Left hindlimb (tissue), 1 donor: ENCODE results near the gene KCNK4.

Experiments
- DNase-seq: peaks from one replicate; pipeline ENCODE4 v3.0.0-alpha.2; 2018

The KCNK4 gene

GRCh38 chr11:64331569-64332371 is 40.7 kb downstream of the KCNK4 start:
- no peak for DNase-seq

- no peak for DNase-seq
Measured at GRCh38 chr11:64333556-64333955, 42.5 kb downstream of the KCNK4 start.

- DNase-seq: no peak
Measured at GRCh38 chr11:64334764-64335735, 43.9 kb downstream of the KCNK4 start.

- no peak for DNase-seq
Measured at GRCh38 chr11:64337538-64338249, 46.6 kb downstream of the KCNK4 start.

GRCh38 chr11:64338716-64339115 is 47.6 kb downstream of the KCNK4 start:
- DNase-seq: no peak

- no peak for DNase-seq
Measured at GRCh38 chr11:64339286-64339685, 48.2 kb downstream of the KCNK4 start.

GRCh38 chr11:64339754-64340408 is 48.8 kb downstream of the KCNK4 start, which contains the start of gene CCDC88B:
CCDC88B (plus strand) TSS chr11:64340204; CDS start chr11:64340267, 63 bp downstream.
- no peak for DNase-seq

GRCh38 chr11:64340671-64341335 is 49.7 kb downstream of the KCNK4 start:
- no peak for DNase-seq

- no peak for DNase-seq
Measured at GRCh38 chr11:64341429-64341828, 50.3 kb downstream of the KCNK4 start.

GRCh38 chr11:64341851-64342791 is 51.0 kb downstream of the KCNK4 start:
- DNase-seq: peak; percentile 87

- DNase-seq: no peak
Measured at GRCh38 chr11:64342869-64343745, 52.0 kb downstream of the KCNK4 start.

- no peak for DNase-seq
Measured at GRCh38 chr11:64343767-64344559, 52.9 kb downstream of the KCNK4 start.

GRCh38 chr11:64344787-64345186 is 53.7 kb downstream of the KCNK4 start:
- peak; percentile 61 for DNase-seq

- no peak for DNase-seq
Measured at GRCh38 chr11:64347193-64347867, 56.2 kb downstream of the KCNK4 start.

GRCh38 chr11:64348383-64349024 is 57.4 kb downstream of the KCNK4 start:
- no peak for DNase-seq

GRCh38 chr11:64349025-64349387 is 57.9 kb downstream of the KCNK4 start:
- no peak for DNase-seq

- no peak for DNase-seq
Measured at GRCh38 chr11:64349404-64349803, 58.3 kb downstream of the KCNK4 start.
